Stimulated activated CD8-positive, alpha-beta memory T cell treated with anti-CD3 and anti-CD28 coated beads, Interleukin-7, amount 100 ng/mL, for 48 hours (primary cell): ENCODE data around the gene FBXO5.
"Not testable (repeated sequence)": the region's sequence is repeated elsewhere in the genome, so short reads cannot be mapped to it uniquely, and the experiment has no call there.

Experiments used
- DNase-seq, 2 donors: peaks; one replicate each; pipeline ENCODE4 v3.0.0-alpha.2; 2020; ENCODE audit warnings: low read depth in 1 of 2; ENCODE audit errors: extremely low read depth in 1 of 2

The FBXO5 gene

GRCh38 chr6:152982904-152983636, at the start of gene FBXO5:
TSS of gene FBXO5 (minus strand) at chr6:152983041. CDS start at chr6:152982959, 82 bp downstream.
- DNase-seq: peak; percentile 94 to 97

GRCh38 chr6:153032255-153032882, 49.5 kb upstream of the FBXO5 start:
- DNase-seq: no peak

- no peak for DNase-seq
Measured at GRCh38 chr6:153031335-153031955, 48.6 kb upstream of the FBXO5 start.

- DNase-seq: no peak
Measured at GRCh38 chr6:153028963-153029362, 46.1 kb upstream of the FBXO5 start.

- no peak for DNase-seq
Measured at GRCh38 chr6:153028286-153028685, 45.4 kb upstream of the FBXO5 start.

GRCh38 chr6:153027480-153027879, 44.6 kb upstream of the FBXO5 start:
- no peak for DNase-seq

- no peak for DNase-seq
Measured at GRCh38 chr6:153024709-153025017, 41.8 kb upstream of the FBXO5 start.

- DNase-seq: no peak
Measured at GRCh38 chr6:153023977-153024708, 41.3 kb upstream of the FBXO5 start.

GRCh38 chr6:153018355-153018754, 35.5 kb upstream of the FBXO5 start:
- DNase-seq: no peak

GRCh38 chr6:153016846-153017245, 34.0 kb upstream of the FBXO5 start:
- no peak for DNase-seq

- DNase-seq: no peak
Measured at GRCh38 chr6:153015094-153015640, 32.3 kb upstream of the FBXO5 start.

- no peak for DNase-seq
Measured at GRCh38 chr6:153013438-153013837, 30.6 kb upstream of the FBXO5 start.

GRCh38 chr6:153012856-153013255, 30.0 kb upstream of the FBXO5 start:
- no peak for DNase-seq

- no peak for DNase-seq
Measured at GRCh38 chr6:153003366-153003690, 20.5 kb upstream of the FBXO5 start.

- peak; percentile 84 to 89 for DNase-seq
Measured at GRCh38 chr6:153002613-153003365, 19.9 kb upstream of the FBXO5 start, which contains the start of gene MTRF1L. TSS of gene MTRF1L (minus strand) at chr6:153002709. CDS start at chr6:153002685, 24 bp downstream.

- DNase-seq: no peak
Measured at GRCh38 chr6:153001767-153002612, 19.1 kb upstream of the FBXO5 start.

- DNase-seq: not testable (repeated sequence)
Measured at GRCh38 chr6:153000790-153001189, 17.9 kb upstream of the FBXO5 start.

GRCh38 chr6:153000243-153000642, 17.4 kb upstream of the FBXO5 start:
- DNase-seq: no peak

- DNase-seq: not testable (repeated sequence)
Measured at GRCh38 chr6:152999538-152999937, 16.7 kb upstream of the FBXO5 start.

- DNase-seq: no peak
Measured at GRCh38 chr6:152993847-152994246, 11.0 kb upstream of the FBXO5 start.
